Smooth muscle cell of the brain vasculature (primary cell): ENCODE data around the gene ABCD4.

Experiments used
- DNase-seq: peaks from one replicate; pipeline ENCODE4 v3.0.0-alpha.2; 2012; ENCODE audit warnings: low read depth, low spot score

Gene ABCD4

DNA sequence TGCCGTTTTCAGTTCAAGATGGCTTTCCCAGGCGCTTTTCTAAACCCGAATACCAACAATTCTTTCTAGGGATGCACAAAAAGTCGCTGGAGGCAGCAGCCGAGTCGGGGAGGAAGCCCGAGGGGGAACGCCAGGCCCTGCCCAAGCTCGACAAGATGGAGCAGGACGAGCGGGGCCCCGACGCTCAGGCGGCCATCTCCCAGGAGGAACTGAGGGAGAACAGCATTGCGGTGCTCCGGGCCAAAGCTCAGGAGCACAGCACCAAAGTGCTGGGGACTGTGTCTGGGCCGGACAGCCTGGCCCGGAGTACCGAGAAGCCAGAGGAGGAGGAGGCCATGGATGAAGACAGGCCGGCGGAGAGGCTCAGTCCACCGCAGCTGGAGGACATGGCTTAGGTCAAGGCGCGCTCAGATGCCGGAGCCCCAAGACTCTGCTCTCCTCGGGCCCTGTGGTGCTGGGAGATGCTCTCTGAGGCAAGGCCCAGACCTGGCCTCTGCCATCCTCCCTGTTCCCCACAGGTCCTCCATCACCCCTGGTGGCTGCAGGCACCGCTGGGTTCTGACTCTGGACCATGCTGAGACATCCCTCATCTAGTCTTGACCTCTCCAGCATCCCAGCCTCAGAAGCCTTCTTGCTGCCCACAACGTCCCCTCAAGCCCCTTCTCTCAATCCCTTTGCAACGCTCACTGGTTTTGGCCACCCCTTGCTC lies 42.1 kb downstream of the ABCD4 start:
- no peak for DNase-seq

DNA sequence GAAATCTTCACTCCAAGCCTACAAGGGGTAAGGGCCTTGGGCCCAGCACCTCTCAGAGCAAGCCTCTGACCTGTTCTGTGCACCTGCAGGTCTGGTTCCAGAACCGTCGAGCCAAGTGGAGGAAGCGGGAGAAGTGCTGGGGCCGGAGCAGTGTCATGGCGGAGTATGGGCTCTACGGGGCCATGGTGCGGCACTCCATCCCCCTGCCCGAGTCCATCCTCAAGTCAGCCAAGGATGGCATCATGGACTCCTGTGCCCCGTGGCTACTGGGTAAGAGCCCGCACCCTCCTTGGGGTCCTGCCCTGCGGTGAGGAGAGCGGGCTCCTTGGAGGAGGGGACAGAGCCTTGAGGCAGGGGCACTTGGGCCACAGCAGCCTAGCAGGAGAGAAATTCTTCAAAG lies 43.2 kb downstream of the ABCD4 start:
- DNase-seq, result no peak

DNA sequence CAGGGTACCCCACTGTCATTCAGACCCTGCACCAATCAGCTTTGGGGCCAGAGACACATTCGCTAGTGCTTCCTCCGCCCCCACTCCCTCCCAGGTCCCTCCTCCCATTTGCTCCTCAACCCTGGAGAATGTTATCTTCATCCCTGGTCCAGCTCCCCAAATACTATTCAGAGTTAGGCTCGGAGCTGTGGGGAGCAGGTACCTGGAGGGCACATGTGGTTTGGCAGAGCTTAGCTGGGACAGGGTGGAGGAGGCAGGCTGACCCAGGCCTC lies 44.0 kb downstream of the ABCD4 start:
- no peak for DNase-seq

DNA sequence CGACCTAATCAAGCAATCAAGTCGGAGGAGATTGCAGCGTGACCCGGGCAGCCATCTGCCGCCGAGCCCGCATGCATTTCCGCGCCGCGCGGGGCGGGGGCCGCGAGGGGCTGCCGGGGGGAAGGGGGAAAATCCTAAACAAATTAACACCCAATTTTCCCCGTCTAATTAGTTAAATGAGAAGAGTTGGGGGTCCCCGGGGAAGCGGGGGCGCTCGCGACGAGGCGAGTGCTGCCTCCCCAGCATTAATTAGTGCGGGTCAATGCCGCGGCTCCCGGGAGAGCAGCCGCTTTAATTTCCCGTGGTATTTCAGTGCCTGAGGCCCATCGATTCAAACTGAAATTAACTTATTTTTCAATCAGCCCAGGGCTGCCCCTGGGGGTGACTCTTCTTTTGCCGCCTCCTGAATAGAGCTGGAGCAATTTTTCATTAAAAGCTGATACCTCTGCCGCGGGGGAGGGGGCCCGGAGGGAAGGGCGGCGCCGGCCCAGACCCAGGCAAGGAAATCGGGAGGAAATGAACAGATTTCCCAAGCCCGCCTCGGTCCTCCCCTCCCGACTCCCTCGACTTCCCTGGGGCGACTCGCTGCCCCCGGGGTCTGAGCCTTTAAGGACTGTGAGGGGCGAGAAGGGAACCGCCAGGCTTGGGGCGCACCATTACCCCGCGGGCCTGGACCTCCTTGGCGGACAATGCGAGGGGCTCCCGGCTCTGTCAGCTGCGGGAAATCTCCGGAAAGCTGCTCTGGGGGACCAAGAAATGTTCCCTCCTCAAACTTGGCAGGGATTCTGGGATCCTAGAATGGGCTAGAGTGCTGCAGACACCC lies 44.6 kb downstream of the ABCD4 start:
- DNase-seq, result no peak

DNA sequence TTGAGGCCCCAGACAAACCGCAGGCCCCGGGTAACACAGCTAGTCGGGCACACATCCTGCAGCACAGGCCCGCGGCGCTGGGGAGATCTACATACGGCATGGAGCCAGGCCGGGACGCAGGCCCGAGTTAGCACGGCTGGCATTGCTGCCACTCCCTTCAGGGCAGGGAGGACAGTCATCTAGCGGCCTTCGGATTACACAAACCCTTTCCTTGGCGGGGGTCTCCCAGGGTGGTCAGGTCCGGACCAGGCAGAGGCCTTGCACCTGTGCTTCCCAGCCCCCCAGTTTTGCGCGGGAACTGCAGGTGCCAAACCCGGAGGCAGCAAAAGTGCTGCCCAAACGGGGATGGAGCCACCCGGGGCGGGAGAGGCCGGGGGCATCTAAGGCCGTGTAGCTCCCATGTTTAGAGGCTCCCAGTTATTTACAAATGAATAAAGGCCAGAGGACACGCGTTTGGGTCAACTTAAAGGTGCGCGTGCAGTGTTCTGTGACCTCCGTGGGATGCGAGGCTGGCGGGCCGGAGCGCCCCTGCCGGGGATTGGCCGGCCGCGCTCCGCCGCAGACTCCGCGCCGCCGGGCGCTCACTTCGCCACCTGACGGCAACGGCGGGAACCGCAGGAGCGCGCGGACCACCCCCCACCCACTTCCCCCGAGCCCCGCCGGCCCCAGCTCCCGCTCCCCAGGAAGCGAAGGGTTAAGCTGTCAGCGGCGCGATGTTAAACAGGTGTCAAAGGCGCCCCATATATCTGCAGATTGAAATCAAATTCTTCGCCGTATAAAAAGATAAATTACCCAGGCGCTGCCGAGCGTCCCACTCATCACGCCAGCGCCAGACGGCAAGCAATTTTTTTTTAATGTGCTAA lies 45.4 kb downstream of the ABCD4 start:
- no peak for DNase-seq

DNA sequence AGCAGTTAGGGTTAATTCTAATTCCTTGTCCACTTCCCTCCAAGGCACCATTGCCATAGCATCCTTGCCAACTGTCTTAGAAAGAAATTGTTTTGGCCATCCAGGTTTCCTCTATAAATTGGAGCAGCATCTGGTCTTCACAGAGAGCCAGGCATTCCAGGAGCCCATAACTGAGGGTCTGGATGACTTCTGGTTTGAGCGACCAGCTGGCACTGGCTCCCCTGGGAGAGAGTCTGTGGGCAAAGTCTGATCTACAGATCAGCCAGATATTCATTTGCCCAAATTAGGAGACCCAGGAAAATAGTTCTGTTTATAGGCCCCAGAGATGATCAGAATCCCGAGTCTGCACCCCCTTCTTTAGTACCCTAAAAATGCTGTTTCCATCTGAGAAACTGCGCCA lies 47.5 kb downstream of the ABCD4 start:
- DNase-seq, result no peak

DNA sequence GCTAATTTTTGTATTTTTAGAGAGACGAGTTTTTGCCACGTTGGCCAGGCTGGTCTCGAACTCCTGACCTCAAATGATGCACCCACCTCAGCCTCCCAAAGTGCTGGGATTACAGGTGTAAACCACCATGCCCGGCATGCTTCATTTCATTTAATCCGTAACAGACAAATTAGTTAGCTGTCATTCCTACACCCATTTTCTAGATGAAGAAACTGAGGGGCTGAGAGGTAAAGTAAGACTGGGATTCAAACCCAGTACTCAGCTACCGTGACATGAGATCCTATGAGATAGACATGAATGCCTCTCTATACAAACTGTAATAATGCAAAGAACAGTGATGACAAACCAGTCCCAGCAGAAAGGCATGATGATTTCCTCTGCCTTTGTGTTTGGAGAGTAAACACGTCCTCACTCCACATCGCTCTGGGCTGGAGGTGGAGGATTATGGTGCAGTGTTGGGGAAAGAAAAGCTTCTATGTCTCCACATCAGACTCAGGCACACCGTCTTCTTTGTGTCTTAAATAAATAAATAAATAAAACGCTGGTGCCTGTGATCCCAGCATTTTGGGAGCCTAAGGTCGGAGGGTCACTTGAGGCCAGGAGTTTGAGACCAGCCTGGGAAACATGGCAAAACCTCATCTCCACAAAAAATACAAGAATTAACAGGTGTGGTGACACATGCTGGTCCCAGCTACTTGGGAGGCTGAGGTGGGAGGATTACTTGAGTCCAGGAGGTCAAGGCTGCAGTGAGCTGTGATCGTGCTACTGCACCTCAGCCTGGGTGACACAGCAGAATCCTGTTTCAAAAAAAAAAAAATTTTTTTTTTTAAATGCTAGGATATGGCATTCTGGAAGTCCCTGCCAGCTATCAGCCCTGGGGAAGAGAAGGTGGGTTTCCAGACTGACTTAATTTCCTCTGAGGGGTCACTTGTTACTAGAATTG lies 53.0 kb downstream of the ABCD4 start:
- DNase-seq, result no peak

DNA sequence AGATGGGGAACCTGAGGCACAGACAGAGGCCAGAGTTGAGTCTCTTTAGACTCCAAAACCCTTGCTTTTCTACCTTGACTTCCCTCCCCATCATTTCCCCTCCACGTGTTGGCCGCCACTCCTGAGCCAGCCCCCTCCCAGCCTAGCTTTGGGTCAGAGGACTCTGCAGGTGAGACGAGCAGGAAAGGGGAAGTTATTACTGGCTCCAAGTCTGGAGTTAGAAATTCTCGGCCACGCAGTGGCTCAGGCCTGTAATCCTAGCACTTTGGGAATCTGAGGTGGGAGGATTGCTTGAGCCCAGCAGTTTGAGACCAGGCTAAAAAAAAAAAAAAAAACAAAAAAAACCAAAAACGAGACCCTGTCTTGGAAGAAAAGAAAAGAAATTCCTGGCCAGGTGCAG lies 54.7 kb downstream of the ABCD4 start:
- no peak for DNase-seq

DNA sequence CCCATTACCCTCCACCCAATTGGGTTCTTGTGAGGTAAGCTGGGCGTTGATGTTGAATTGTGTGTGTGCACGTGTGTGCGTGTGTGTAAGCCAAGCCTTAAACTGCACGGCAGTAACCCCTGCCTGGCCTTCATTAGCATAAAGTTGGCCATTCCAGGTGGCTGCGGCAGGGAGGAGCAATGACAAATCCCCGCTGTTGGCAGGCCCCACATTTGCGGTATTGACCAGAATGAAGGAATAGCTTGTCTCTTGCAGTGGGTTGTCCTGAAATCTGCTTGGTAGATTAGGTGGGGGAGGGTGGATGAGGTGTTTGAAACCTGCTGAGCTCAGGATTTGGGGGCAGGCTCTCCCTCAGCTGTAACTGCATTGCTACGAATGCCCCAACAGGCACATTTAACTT lies 56.2 kb downstream of the ABCD4 start:
- no peak for DNase-seq

DNA sequence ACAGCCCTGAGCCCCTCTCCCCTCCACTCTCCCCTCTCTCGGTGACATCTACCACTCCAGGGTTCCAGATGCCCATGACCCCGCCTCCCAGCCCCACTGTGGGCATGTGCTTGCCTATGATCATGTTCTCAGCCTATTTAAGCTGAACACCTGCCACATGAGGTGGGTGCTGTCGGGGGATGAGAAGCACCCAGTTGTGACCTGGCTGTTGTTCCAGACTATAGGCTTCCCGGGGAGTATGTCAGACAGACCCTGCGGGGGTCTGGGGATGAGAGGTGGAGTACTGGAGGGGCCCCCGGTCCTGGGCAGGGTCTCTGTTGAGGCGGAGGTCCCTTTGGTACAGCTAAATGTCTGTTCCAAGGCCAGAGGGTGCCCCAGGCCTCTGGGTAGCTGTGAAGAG lies 57.4 kb downstream of the ABCD4 start:
- no peak for DNase-seq

DNA sequence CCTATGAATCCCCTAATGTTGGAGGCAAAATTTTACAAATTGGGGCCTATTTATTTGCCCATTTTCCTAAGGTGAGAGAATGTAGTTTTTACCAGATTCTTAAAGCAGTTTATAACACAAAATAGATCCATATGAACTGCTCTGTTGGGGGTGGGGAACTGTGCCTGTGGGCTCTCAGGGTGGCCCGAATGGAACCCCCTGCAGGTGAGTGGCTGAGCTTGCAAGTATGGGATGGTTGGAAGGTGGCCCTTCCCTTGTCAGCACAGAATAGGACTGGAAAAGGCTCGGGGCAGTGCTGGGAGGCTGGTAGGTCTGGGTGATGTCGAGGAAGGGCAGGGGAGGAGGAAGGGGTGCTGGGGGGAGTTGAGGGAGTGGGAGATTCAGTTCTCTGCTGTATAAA lies 58.6 kb downstream of the ABCD4 start:
- no peak for DNase-seq

DNA sequence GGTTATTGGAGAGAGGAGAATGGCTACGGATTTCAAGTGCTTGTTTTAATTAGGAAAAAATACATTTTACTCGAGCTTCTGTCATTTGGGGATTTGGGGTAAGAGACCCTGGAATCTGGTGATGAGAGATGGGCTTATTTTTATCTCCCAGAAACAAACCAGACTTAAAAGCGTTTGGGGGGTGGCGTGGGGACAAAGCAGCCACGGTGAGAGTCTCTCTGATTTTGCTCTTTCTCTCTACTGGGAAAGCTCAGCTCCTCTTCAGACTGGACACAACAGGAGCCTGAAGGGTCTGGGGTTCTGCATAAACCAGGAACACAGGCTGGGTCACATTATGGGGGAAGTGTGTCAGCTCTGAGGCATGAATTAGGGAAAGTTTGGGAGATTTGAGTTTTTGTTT lies 59.7 kb downstream of the ABCD4 start:
- no peak for DNase-seq

DNA sequence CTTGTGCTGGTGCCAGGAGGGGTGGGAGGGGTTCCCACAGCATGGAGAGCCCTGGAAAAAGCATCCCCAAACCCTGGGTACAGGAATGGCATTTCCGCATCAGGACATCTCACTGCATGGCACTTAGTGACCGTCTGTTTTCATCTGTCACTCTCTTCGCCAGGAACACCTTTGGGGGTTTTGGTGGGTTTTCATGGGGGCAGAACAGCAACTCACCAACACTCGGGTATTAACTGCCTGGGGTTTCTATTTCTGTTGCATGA lies 60.0 kb downstream of the ABCD4 start:
- DNase-seq, result no peak

DNA sequence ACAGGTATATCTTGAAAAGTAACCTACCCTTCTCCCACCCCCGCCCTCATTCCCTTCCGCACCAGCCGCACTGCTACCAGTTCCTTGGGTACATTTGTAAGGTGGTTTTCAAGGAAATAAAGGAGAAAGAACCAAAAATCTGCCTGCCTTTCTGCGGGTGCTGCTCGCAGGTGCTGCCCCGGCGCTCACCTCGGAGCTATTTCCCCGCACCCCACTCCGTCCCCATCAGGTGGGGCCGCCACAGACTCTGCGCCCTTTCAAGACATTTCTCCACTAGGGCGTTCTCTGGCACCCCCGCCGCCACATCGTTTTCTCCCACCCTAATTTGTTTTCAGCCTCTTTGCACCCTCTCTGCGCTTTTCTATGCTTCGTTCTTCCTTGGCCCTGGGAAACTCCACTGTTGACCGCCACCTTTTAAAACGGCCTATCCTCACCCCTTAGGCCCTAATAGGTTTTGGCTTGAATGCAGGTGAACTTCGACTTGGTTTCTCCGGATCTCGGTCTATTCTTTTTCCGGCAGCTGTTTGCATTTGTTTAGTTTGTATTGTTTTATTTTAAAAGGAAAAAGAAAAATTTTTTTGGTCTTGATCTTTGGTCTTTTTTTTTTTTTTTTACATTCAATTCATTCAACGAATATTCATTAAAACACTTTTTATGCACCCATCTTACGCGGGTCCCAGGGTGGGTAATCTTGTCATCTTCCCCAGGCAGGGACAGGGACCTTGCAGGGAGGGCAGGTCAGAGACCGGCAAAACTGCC lies 60.5 kb downstream of the ABCD4 start:
- DNase-seq, result no peak

DNA sequence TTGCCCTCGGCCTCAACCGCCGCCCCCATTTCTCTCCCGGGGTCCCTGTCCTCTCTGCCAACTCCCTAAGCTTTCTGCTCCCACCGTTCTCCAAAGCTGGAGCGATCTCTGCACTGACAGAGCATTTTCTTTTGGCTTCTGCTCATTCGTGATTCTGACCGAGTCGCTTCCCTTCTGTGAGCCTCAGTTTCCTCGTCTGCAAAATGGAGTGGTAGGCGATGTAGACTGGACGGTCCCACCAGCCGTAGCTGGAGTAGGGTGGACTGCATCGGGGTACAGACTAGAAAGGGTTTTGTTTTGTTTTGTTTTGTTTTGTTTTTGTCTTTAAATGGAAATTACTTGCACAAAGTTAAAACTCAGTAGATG lies 61.1 kb downstream of the ABCD4 start:
- DNase-seq, result no peak

DNA sequence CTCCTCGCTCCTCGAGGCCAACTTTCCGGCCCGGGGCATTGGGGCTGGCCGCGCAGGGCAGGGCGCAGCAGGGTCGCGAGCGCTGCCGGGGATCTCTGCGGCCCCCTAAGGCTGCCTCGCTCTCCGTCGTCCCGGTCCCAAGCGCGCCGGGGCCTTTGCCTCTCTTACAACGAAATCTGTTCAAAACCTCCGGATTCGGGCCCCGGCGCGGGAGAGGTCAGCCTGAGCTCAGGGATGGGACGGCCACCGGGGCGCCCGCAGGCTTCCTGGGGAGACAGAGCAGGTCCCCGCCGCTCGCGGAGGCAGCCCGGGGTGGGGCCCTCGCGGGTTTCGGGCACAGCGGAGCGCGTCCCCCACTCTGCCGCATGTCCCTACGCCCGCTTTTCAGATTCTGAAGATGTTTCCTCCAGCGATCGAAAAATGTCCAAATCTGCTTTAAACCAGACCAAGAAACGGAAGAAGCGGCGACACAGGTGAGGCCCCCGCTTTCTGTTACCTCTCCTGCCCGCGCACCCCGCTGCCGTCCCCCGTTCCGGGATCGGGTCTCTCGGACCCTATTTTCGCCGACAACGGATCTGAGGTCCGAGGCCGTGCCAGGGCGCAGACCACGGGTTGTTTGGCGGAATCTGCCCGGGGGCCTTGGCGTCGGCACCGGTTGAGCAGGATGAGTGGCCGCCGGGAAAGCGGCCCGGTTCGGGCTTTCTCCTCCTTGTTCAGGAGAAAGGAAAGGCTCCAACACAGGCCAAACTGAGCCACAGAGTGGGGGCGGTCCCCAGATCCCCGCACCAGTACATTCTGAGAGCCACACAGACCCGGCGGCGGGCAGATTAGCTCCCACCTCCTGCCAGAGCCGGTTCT lies 61.7 kb downstream of the ABCD4 start:
- DNase-seq, result no peak

DNA sequence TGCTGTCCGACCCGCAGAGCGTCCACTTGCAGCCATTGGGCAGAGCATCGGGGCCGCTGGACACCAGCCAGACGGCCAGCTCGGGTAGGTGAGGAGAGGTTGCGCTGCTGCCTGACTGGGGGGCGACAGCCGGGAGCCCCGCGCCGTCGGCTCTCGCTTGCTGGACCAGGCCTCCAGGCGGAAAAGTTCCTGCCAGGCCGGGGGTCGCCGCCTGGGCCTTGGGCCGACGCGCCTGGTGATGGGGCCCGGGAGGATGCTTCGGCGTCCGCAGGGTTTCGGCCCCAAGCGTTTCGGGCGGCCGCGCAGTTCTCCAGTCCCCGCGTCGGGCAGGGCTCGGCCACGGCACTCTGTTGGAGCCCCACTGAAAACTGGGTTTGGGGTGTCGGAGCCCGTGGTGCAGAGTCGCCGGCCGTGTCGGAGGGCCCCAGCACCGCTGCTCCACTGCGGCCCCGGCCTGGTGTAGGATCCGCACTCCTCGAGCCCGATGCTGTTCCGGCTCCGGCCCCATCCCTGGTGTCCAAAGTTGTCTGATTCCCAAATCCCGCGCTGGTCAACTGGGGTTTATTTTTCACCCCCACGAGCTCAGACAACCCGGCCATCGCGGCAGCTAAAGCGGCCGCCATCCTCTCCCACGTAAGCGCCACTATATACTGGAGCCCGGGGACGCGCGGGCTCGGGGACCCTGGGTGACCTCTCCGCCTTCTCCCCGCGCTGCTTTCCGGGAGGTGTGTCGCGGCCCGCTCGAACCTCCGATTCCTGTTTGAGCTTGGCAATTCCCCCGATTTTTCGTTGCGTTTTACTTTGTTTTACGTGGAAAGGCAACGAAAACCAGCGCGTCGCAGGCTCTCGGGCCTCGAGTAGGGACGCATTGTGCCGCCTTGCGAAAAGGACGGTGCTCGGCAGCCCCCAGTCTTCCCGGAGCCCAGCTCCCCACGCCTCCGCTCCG lies 62.6 kb downstream of the ABCD4 start:
- no peak for DNase-seq

DNA sequence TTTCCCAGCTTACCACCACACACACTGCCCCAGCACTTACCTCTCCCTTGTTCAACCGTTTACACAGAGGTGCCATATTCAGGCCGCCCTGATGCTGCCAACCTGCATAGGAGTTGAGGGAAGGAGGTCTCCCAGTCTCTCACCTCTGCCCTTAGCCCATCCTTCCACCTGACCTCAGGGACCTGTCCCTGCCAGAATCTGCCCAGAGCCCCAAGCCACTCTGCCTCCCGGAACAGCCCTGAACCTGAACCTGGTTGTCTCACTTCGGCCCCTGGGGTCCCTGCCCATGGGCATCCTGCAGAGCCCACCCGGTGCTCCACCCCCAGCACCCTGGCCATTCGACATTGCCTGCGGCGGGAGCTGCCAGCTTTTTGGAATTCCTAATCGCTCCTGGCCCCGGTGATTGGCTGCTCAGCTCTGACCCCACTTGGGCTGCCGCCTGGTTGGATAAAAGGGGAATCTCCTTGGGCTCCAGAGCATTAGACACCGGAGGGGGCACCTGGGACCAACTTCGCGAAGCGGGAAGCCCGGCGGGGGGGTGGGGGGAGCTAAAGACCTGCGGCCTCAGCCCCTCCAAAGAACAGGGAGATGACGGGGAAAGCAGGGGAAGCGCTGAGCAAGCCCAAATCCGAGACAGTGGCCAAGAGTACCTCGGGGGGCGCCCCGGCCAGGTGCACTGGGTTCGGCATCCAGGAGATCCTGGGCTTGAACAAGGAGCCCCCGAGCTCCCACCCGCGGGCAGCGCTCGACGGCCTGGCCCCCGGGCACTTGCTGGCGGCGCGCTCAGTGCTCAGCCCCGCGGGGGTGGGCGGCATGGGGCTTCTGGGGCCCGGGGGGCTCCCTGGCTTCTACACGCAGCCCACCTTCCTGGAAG lies 63.5 kb downstream of the ABCD4 start, which contains the start of gene VSX2:
VSX2 (plus strand) TSS at position 476 of the 874 bp plus-strand sequence; CDS start at position 589, 113 bp downstream.
- no peak for DNase-seq
